GM21390 (cell line): Measurements from ENCODE around the gene NFAT5.

Source experiments
- ATAC-seq: cut with Tn5 transposase; IDR thresholded peaks from one replicate; pipeline ENCODE4 v1.9.1; 2021; ENCODE audit not compliant: unreplicated experiment

The NFAT5 gene

GRCh38 chr16:69701452-69701851 lies 135.7 kb downstream of the NFAT5 start:
- no peak for ATAC-seq

- no peak for ATAC-seq
Measured at GRCh38 chr16:69701866-69702265, 136.1 kb downstream of the NFAT5 start.

- no peak for ATAC-seq
Measured at GRCh38 chr16:69703638-69704037, 137.9 kb downstream of the NFAT5 start.

- no peak for ATAC-seq
Measured at GRCh38 chr16:69706256-69706974, 140.6 kb downstream of the NFAT5 start.

- no peak for ATAC-seq
Measured at GRCh38 chr16:69706975-69707340, 141.2 kb downstream of the NFAT5 start.

- no peak for ATAC-seq
Measured at GRCh38 chr16:69707920-69708683, 142.3 kb downstream of the NFAT5 start.

- ATAC-seq, result no peak
Measured at GRCh38 chr16:69709456-69710084, 143.8 kb downstream of the NFAT5 start.

- no peak for ATAC-seq
Measured at GRCh38 chr16:69711115-69711740, 145.5 kb downstream of the NFAT5 start.

- ATAC-seq, result no peak
Measured at GRCh38 chr16:69712277-69712676, 146.5 kb downstream of the NFAT5 start.

- no peak for ATAC-seq
Measured at GRCh38 chr16:69712914-69713581, 147.3 kb downstream of the NFAT5 start.

- ATAC-seq, result no peak
Measured at GRCh38 chr16:69717066-69717465, 151.3 kb downstream of the NFAT5 start.

- no peak for ATAC-seq
Measured at GRCh38 chr16:69718111-69718764, 152.5 kb downstream of the NFAT5 start.

GRCh38 chr16:69720822-69721430 lies 155.2 kb downstream of the NFAT5 start:
- no peak for ATAC-seq

GRCh38 chr16:69721441-69721957 lies 155.7 kb downstream of the NFAT5 start:
- ATAC-seq, result no peak

GRCh38 chr16:69724414-69724873 lies 158.7 kb downstream of the NFAT5 start:
- ATAC-seq, result no peak

- ATAC-seq, result no peak
Measured at GRCh38 chr16:69724981-69725479, 159.3 kb downstream of the NFAT5 start.

GRCh38 chr16:69725480-69726312 lies 159.9 kb downstream of the NFAT5 start:
- no peak for ATAC-seq

GRCh38 chr16:69726313-69727060 lies 160.7 kb downstream of the NFAT5 start, which contains the start of gene NQO1:
Gene NQO1, minus strand, starts transcription at chr16:69726560. Its CDS starts 121 bp downstream, at chr16:69726439.
- ATAC-seq, result peak; percentile 98
